Measurements from ENCODE around the gene TEX19. TPM values are rescaled to one million over a fixed set of nuclear protein-coding genes. Genes with fewer than 3 reads are reported as not detected.
A peak's percentile ranks its signal among the peaks of the same experiment; 100 is the strongest.

The TEX19 gene
- total and polyA plus RNA-seq, 9 of the 15 experiments (the other 6 are each of a cell fraction or from before 2014, with no cell fraction given): 0.10 to 4.9 (median 1.9) TPM

DNA sequence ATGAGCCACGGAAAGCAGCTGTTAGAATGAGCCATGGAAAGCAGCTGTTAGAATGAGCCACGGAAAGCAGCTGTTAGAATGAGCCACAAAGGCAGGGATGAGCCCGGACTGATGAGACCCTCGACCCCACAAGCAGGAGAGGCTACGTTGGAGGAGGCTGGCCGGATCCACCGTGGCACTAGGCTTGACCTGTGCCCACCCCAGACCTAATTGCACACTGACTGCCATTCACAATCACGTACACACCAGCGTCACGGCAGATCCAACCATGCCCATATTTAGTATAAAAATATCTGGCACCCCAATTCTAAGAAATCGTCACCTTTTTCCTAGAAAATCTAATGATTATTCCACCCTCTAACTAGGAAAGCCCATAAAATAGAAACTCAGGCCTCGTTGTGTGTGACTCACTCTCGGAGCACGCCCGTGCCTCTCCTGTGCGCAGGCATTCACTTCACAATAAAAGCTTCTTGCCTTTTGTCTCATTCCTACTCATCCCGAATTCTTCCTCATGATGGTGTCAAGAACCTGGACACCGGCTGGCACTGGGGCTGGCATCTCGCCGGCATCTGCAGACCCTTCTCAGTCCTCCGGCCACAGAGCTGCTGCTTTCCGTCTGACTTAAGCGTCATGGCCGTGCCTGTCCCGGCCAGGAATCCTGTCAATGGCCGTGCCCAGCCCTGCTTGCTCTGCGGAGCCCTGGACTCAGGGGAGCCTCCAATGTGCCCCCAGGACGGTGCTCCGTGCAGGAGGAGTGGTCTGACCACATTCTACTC is 20.0 kb upstream of the TEX19 start (continued):
- TF ChIP-seq PHB (CRISPR knock-in tag; IDR thresholded peaks at IDR 0.05) (no peak), BACH1 (tag; IDR thresholded peaks at IDR 0.05) (peak; percentile 72; the same call in 1 of the 2 replicates), DDX20 (tag; IDR thresholded peaks at IDR 0.05; ENCODE audit: low read depth) (no peak), NEUROD1 (IDR thresholded peaks at IDR 0.05; ENCODE audit: borderline replicate concordance, low read depth, low read length, partially characterized antibody) (peak; percentile 61), PHF8 (IDR thresholded peaks at IDR 0.05; ENCODE audit: borderline replicate concordance, low read length) (0 out of 2 replicates have a peak, but pooled peaks have one; percentile 16), ZNF766 (CRISPR knock-in tag; conservative IDR thresholded peaks at IDR 0.05) (peak; percentile 69), ZBTB1 (CRISPR knock-in tag; IDR thresholded peaks at IDR 0.05; ENCODE audit: borderline replicate concordance, low read depth) (no peak), KDM1A (IDR thresholded peaks at IDR 0.05) (peak; percentile 35 to 62; a peak in 3 of 4 replicates), YY1 (IDR thresholded peaks at IDR 0.05; ENCODE audit: borderline replicate concordance in 1 of 3, control insufficient read depth in 1 of 3, extremely low read depth in 1 of 3, insufficient read depth in 3 of 3, insufficient read length in 1 of 3, insufficient replicate concordance in 2 of 3, low read depth in 1 of 3, low read length in 2 of 3) (peak in 2 of 3 experiments; percentile 34 to 81)
- TF ChIP-seq, protein P1, sequence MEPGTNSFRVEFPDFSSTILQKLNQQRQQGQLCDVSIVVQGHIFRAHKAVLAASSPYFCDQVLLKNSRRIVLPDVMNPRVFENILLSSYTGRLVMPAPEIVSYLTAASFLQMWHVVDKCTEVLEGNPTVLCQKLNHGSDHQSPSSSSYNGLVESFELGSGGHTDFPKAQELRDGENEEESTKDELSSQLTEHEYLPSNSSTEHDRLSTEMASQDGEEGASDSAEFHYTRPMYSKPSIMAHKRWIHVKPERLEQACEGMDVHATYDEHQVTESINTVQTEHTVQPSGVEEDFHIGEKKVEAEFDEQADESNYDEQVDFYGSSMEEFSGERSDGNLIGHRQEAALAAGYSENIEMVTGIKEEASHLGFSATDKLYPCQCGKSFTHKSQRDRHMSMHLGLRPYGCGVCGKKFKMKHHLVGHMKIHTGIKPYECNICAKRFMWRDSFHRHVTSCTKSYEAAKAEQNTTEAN (CRISPR knock-in tag; IDR thresholded peaks at IDR 0.05): 0 out of 2 replicates have a peak, but pooled peaks have one; percentile 61
- TF ChIP-seq, protein P2, sequence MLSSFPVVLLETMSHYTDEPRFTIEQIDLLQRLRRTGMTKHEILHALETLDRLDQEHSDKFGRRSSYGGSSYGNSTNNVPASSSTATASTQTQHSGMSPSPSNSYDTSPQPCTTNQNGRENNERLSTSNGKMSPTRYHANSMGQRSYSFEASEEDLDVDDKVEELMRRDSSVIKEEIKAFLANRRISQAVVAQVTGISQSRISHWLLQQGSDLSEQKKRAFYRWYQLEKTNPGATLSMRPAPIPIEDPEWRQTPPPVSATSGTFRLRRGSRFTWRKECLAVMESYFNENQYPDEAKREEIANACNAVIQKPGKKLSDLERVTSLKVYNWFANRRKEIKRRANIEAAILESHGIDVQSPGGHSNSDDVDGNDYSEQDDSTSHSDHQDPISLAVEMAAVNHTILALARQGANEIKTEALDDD (IDR thresholded peaks at IDR 0.05): peak; percentile 48; the same call in 1 of the 2 replicates
